ENCODE measurements around the gene RASGRF1.

Gene RASGRF1

GRCh38 chr15:79067969-79068368, 22.6 kb downstream of the RASGRF1 start:
- no peaks in the 10 kb centered on the region for H3K36me3 ChIP-seq (ENCODE audit: control insufficient read depth in 4 of 4, insufficient read depth in 4 of 4, low read length in 3 of 4)
- no peak for DNase-seq
- CTCF ChIA-PET, result no interaction called here
- POLR2A ChIA-PET, result no interaction called here
- no peaks in the 10 kb centered on the region for H3K4me1 ChIP-seq (ENCODE audit: control extremely low read depth in 1 of 4, control insufficient read depth in 4 of 4, insufficient read depth in 4 of 4, low read length in 3 of 4)
- H3K4me3 ChIP-seq (ENCODE audit: control insufficient read depth in 1 of 7, extremely low read depth in 1 of 7, insufficient read depth in 4 of 7, low read depth in 2 of 7, low read length in 6 of 7), result no peak overlapping the region
- H3K27me3 ChIP-seq (replicated peaks in 2 of 5; ENCODE audit: control insufficient read depth in 4 of 5, insufficient read depth in 5 of 5, low read length in 4 of 5), result peaks cover 0 to 3% (median 0%) of the 10 kb centered on the region in 5 experiments
- WGBS (ENCODE audit: insufficient coverage), result 76% methylated on average over 2 of the region's 3 CpGs
- H3K9me3 ChIP-seq (ENCODE audit: control extremely low read depth in 1 of 5, control insufficient read depth in 4 of 5, insufficient read depth in 2 of 5, low read depth in 1 of 5, low read length in 4 of 5), result no peaks in the 10 kb centered on the region
- H3K27ac ChIP-seq (ENCODE audit: insufficient read depth in 1 of 2, low read depth in 1 of 2, low read length in 2 of 2, poor library complexity in 1 of 2, severe bottlenecking in 2 of 2), result no peak overlapping the region

DNA sequence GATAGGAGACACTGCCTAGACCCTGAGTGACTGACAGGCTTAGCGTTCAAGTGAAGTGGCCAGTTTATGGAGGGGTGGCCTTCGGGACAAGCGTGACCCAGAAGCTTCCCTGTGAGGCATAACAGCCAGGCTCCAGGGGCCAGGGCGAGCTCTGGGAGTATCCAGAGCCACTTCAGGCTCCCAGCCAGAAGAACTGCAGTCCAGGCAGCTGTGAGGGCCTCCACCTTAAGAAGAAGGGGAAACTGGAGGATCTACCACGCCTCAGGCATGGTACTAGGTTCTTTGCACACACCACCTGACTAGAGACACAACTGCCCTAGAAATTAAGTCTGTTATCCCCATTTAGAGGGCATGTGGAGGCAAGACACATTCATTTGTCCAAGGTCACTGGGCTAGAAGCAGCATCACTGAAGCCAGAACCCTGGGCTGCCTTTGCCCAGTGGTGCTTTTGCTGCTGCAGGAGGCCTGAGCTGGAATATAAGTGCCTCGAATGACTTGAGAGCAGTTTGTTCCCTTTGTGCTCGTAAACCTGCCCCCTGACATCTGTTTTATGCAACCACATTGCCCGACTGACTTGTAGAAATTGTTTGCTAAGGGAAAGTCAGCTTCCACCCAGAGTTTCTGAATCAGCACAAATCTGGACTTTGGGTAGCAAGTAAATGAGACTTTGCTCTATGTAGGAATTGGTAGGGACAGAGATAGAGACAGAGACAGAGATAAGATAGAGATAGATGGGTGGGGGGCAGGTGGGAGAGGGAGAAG, 23.3 kb downstream of the RASGRF1 start:
- no peak for DNase-seq
- no peaks in the 10 kb centered on the region for H3K4me1 ChIP-seq (ENCODE audit: control extremely low read depth in 1 of 4, control insufficient read depth in 4 of 4, insufficient read depth in 4 of 4, low read length in 3 of 4)
- ChIA-PET CTCF (interaction anchor here (1.1 kb wide), 1 partner anchor 11 kb away, joined by 3 read pairs; no protein-coding TSS in a partner anchor), POLR2A (no interaction called here)
- H3K27me3 ChIP-seq (replicated peaks in 2 of 5; ENCODE audit: control insufficient read depth in 4 of 5, insufficient read depth in 5 of 5, low read length in 4 of 5), result peaks cover 0 to 3% (median 0%) of the 10 kb centered on the region in 5 experiments
- H3K36me3 ChIP-seq (ENCODE audit: control insufficient read depth in 4 of 4, insufficient read depth in 4 of 4, low read length in 3 of 4), result no peaks in the 10 kb centered on the region
- H3K9me3 ChIP-seq (ENCODE audit: control extremely low read depth in 1 of 5, control insufficient read depth in 4 of 5, insufficient read depth in 2 of 5, low read depth in 1 of 5, low read length in 4 of 5), result no peaks in the 10 kb centered on the region
- H3K27ac ChIP-seq (ENCODE audit: insufficient read depth in 1 of 2, low read depth in 1 of 2, low read length in 2 of 2, poor library complexity in 1 of 2, severe bottlenecking in 2 of 2), result no peak overlapping the region
- 79% methylated on average over 7 of the region's 8 CpGs for WGBS (ENCODE audit: insufficient coverage)
- no peak overlapping the region for H3K4me3 ChIP-seq (ENCODE audit: control insufficient read depth in 1 of 7, extremely low read depth in 1 of 7, insufficient read depth in 4 of 7, low read depth in 2 of 7, low read length in 6 of 7)

DNA sequence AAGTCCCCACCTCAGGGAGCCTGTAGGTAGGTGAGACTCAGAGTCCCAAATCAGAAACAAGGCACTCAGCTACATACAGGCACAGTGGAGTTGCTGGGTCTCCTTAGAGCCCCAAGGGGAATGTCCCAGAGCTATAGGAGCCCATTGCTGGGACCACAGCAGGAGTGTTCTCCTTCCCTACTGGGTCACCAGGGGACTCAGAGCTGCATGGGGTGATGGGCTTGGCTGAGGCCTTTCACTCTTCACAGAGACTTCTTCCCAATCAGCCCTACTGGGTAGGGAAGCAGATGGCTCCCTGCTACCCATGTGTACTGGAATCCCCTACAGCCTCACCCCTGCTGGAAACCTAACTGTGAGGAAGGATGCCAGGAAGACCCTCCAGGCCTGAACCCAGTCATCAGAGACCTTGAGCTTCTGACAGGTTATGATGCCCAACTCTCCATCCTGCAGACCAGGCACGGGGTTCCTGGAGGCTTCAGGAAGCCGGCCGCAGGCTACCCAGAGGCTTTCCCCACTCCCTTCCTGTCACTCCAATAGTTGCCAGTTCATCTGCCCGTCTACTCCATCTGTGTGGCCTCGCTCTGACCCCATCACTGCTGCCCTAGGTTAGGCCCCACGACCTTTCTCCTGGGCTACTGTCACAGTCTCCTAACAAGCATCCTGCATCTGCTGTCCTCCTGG, 24.0 kb downstream of the RASGRF1 start:
- Histone ChIP-seq H3K36me3 (ENCODE audit: control insufficient read depth in 4 of 4, insufficient read depth in 4 of 4, low read length in 3 of 4) (no peaks in the 10 kb centered on the region), H3K27ac (ENCODE audit: insufficient read depth in 1 of 2, low read depth in 1 of 2, low read length in 2 of 2, poor library complexity in 1 of 2, severe bottlenecking in 2 of 2) (no peak overlapping the region), H3K4me3 (ENCODE audit: control insufficient read depth in 1 of 7, extremely low read depth in 1 of 7, insufficient read depth in 4 of 7, low read depth in 2 of 7, low read length in 6 of 7) (no peak overlapping the region), H3K27me3 (replicated peaks in 2 of 5; ENCODE audit: control insufficient read depth in 4 of 5, insufficient read depth in 5 of 5, low read length in 4 of 5) (peaks cover 0 to 3% (median 0%) of the 10 kb centered on the region in 5 experiments), H3K4me1 (ENCODE audit: control extremely low read depth in 1 of 4, control insufficient read depth in 4 of 4, insufficient read depth in 4 of 4, low read length in 3 of 4) (no peaks in the 10 kb centered on the region), H3K9me3 (ENCODE audit: control extremely low read depth in 1 of 5, control insufficient read depth in 4 of 5, insufficient read depth in 2 of 5, low read depth in 1 of 5, low read length in 4 of 5) (no peaks in the 10 kb centered on the region)
- ChIA-PET POLR2A (no interaction called here), CTCF (interaction anchor here (1.1 kb wide), 1 partner anchor 10 kb away, joined by 3 read pairs; no protein-coding TSS in a partner anchor)
- DNase-seq, result no peak
- WGBS (ENCODE audit: insufficient coverage), result 96% methylated on average over 6 of the region's 6 CpGs

GRCh38 chr15:79065706-79066376, 24.7 kb downstream of the RASGRF1 start:
- Histone ChIP-seq H3K4me1 (ENCODE audit: control extremely low read depth in 1 of 4, control insufficient read depth in 4 of 4, insufficient read depth in 4 of 4, low read length in 3 of 4) (no peaks in the 10 kb centered on the region), H3K27ac (ENCODE audit: insufficient read depth in 1 of 2, low read depth in 1 of 2, low read length in 2 of 2, poor library complexity in 1 of 2, severe bottlenecking in 2 of 2) (no peak overlapping the region), H3K36me3 (ENCODE audit: control insufficient read depth in 4 of 4, insufficient read depth in 4 of 4, low read length in 3 of 4) (no peaks in the 10 kb centered on the region), H3K27me3 (replicated peaks in 2 of 5; ENCODE audit: control insufficient read depth in 4 of 5, insufficient read depth in 5 of 5, low read length in 4 of 5) (peaks cover 0 to 4% (median 0%) of the 10 kb centered on the region in 5 experiments), H3K9me3 (ENCODE audit: control extremely low read depth in 1 of 5, control insufficient read depth in 4 of 5, insufficient read depth in 2 of 5, low read depth in 1 of 5, low read length in 4 of 5) (no peaks in the 10 kb centered on the region), H3K4me3 (ENCODE audit: control insufficient read depth in 1 of 7, extremely low read depth in 1 of 7, insufficient read depth in 4 of 7, low read depth in 2 of 7, low read length in 6 of 7) (no peak overlapping the region)
- WGBS (ENCODE audit: insufficient coverage), result 91% methylated on average over 8 of the region's 8 CpGs
- POLR2A ChIA-PET, result no interaction called here
- CTCF ChIA-PET, result no interaction called here
- DNase-seq, result no peak

DNA sequence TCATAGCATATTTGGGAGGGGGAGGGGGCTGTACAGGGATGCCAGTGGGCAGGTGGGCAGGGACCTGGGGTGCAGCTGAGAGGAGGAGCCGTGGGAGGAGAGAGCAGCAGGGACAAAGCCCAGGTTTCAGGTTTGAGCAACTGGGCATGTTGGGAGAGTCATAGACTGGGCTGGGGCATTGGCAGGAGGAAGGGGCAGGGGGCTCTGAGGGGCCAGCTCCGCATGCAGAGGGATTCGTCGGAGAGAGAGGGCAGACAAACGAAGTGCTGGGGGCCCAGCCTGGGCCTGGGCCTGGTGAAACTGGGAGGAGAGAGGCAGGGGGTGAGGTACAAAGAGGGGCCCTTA, 25.2 kb downstream of the RASGRF1 start:
- 80% methylated on average over 5 of the region's 5 CpGs for WGBS (ENCODE audit: insufficient coverage)
- H3K36me3 ChIP-seq (ENCODE audit: control insufficient read depth in 4 of 4, insufficient read depth in 4 of 4, low read length in 3 of 4), result no peaks in the 10 kb centered on the region
- H3K27ac ChIP-seq (ENCODE audit: insufficient read depth in 1 of 2, low read depth in 1 of 2, low read length in 2 of 2, poor library complexity in 1 of 2, severe bottlenecking in 2 of 2), result no peak overlapping the region
- H3K4me1 ChIP-seq (ENCODE audit: control extremely low read depth in 1 of 4, control insufficient read depth in 4 of 4, insufficient read depth in 4 of 4, low read length in 3 of 4), result no peaks in the 10 kb centered on the region
- peaks cover 0 to 4% (median 0%) of the 10 kb centered on the region in 5 experiments for H3K27me3 ChIP-seq (replicated peaks in 2 of 5; ENCODE audit: control insufficient read depth in 4 of 5, insufficient read depth in 5 of 5, low read length in 4 of 5)
- DNase-seq, result no peak
- ChIA-PET POLR2A (no interaction called here), CTCF (no interaction called here)
- no peaks in the 10 kb centered on the region for H3K9me3 ChIP-seq (ENCODE audit: control extremely low read depth in 1 of 5, control insufficient read depth in 4 of 5, insufficient read depth in 2 of 5, low read depth in 1 of 5, low read length in 4 of 5)
- no peak overlapping the region for H3K4me3 ChIP-seq (ENCODE audit: control insufficient read depth in 1 of 7, extremely low read depth in 1 of 7, insufficient read depth in 4 of 7, low read depth in 2 of 7, low read length in 6 of 7)

DNA sequence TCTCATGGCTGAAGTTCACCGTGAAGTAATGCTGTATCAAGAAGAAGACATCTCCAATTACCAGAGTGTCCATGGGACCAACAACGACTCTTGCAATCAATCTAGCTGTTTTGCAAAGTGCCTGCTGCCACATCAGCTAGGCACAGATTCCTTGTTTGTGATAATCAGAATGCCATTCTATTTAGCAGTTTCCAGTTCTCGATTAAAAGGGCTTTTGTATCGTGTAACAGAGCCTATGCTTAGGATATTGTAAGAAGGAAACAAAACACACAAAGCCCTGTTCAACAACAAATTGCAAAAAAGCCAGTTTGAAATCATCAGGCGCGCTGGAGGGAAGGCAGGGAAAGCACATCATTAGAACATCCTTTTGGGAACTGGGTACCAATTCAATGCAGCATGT, 26.1 kb downstream of the RASGRF1 start:
- POLR2A ChIA-PET, result no interaction called here

GRCh38 chr15:79060175-79060574, 30.4 kb downstream of the RASGRF1 start:
- peaks cover 0 to 21% (median 5%) of the 10 kb centered on the region in 5 experiments for H3K27me3 ChIP-seq (replicated peaks in 2 of 5; ENCODE audit: control insufficient read depth in 4 of 5, insufficient read depth in 5 of 5, low read length in 4 of 5)
- CTCF ChIA-PET, result no interaction called here
- H3K27ac ChIP-seq (ENCODE audit: insufficient read depth in 1 of 2, low read depth in 1 of 2, low read length in 2 of 2, poor library complexity in 1 of 2, severe bottlenecking in 2 of 2), result no peak overlapping the region
- WGBS (ENCODE audit: insufficient coverage), result 47% methylated on average over 2 of the region's 4 CpGs
- no peak for DNase-seq
- no peak overlapping the region for H3K4me3 ChIP-seq (ENCODE audit: control insufficient read depth in 1 of 7, extremely low read depth in 1 of 7, insufficient read depth in 4 of 7, low read depth in 2 of 7, low read length in 6 of 7)
- POLR2A ChIA-PET, result no interaction called here
- H3K4me1 ChIP-seq (ENCODE audit: control extremely low read depth in 1 of 4, control insufficient read depth in 4 of 4, insufficient read depth in 4 of 4, low read length in 3 of 4), result no peaks in the 10 kb centered on the region
- H3K36me3 ChIP-seq (ENCODE audit: control insufficient read depth in 4 of 4, insufficient read depth in 4 of 4, low read length in 3 of 4), result no peaks in the 10 kb centered on the region
- no peaks in the 10 kb centered on the region for H3K9me3 ChIP-seq (ENCODE audit: control extremely low read depth in 1 of 5, control insufficient read depth in 4 of 5, insufficient read depth in 2 of 5, low read depth in 1 of 5, low read length in 4 of 5)

More for the DNA sequence above, 26.1 kb downstream of the RASGRF1 start:
- Histone ChIP-seq H3K27me3 (replicated peaks in 2 of 5; ENCODE audit: control insufficient read depth in 4 of 5, insufficient read depth in 5 of 5, low read length in 4 of 5) (peaks cover 0 to 6% (median 3%) of the 10 kb centered on the region in 5 experiments), H3K27ac (ENCODE audit: insufficient read depth in 1 of 2, low read depth in 1 of 2, low read length in 2 of 2, poor library complexity in 1 of 2, severe bottlenecking in 2 of 2) (no peak overlapping the region), H3K4me3 (ENCODE audit: control insufficient read depth in 1 of 7, extremely low read depth in 1 of 7, insufficient read depth in 4 of 7, low read depth in 2 of 7, low read length in 6 of 7) (no peak overlapping the region), H3K4me1 (ENCODE audit: control extremely low read depth in 1 of 4, control insufficient read depth in 4 of 4, insufficient read depth in 4 of 4, low read length in 3 of 4) (no peaks in the 10 kb centered on the region), H3K9me3 (ENCODE audit: control extremely low read depth in 1 of 5, control insufficient read depth in 4 of 5, insufficient read depth in 2 of 5, low read depth in 1 of 5, low read length in 4 of 5) (no peaks in the 10 kb centered on the region), H3K36me3 (ENCODE audit: control insufficient read depth in 4 of 4, insufficient read depth in 4 of 4, low read length in 3 of 4) (no peaks in the 10 kb centered on the region)
- no peak for DNase-seq
- CTCF ChIA-PET, result no interaction called here
- 97% methylated on average over 4 of the region's 6 CpGs for WGBS (ENCODE audit: insufficient coverage)
